MM.1S (cell line): ENCODE measurements around the gene ZNF462.

Experiments used
- DNase-seq: peaks from one replicate; pipeline ENCODE4 v3.0.0-alpha.2; 2015
- H2AFZ ChIP-seq: fragments of 300-600 bp; sonication (generic); 2 replicates; pipeline ENCODE4 v1.6.0; 2016; ENCODE audit warnings: antibody characterized with exemption, low read length
- H3F3A ChIP-seq: fragments of 300-600 bp; sonication (generic); 2 replicates; pipeline ENCODE4 v1.6.1; 2016; ENCODE audit warnings: mild to moderate bottlenecking, antibody characterized with exemption, low read length, moderate library complexity, mixed read lengths; ENCODE audit not compliant: insufficient read depth
- H3K27ac ChIP-seq: fragments of 300-600 bp; sonication (generic); 2 replicates; pipeline ENCODE4 v1.5.1; 2016; ENCODE audit warnings: mild to moderate bottlenecking, low read length
- H3K27me3 ChIP-seq: fragments of 300-600 bp; sonication (generic); replicated peaks from 2 replicates; pipeline ENCODE4 v1.6.0; 2016; ENCODE audit warnings: low read length; ENCODE audit not compliant: insufficient read depth
- H3K36me3 ChIP-seq: fragments of 300-600 bp; sonication (generic); replicated peaks from 2 replicates; pipeline ENCODE4 v1.6.1; 2016; ENCODE audit warnings: mild to moderate bottlenecking, low read length, mixed read lengths; ENCODE audit not compliant: insufficient read depth
- H3K4me1 ChIP-seq: fragments of 300-600 bp; sonication (generic); 2 replicates; pipeline ENCODE4 v1.6.1; 2016; ENCODE audit warnings: low read length, mixed read lengths
- H3K4me2 ChIP-seq: fragments of 300-600 bp; sonication (generic); 2 replicates; pipeline ENCODE4 v1.6.0; 2016; ENCODE audit warnings: low read depth, low read length
- H3K4me3 ChIP-seq: fragments of 300-600 bp; sonication (generic); 2 replicates; pipeline ENCODE4 v1.5.1; 2016; ENCODE audit warnings: low read length, mixed read lengths
- H3K79me2 ChIP-seq: fragments of 300-600 bp; sonication (generic); 2 replicates; pipeline ENCODE4 v1.6.1; 2016; ENCODE audit warnings: mixed run types, low read length, mixed read lengths
- H3K9ac ChIP-seq: fragments of 300-600 bp; sonication (generic); 2 replicates; pipeline ENCODE4 v1.6.1; 2016; ENCODE audit warnings: low read length, mixed read lengths
- H3K9me2 ChIP-seq: fragments of 300-600 bp; sonication (generic); replicated peaks from 2 replicates; pipeline ENCODE4 v1.6.1; 2016; ENCODE audit warnings: mild to moderate bottlenecking, low read length, mixed read lengths; ENCODE audit not compliant: insufficient read depth
- H3K9me3 ChIP-seq: fragments of 300-600 bp; sonication (generic); replicated peaks from 2 replicates; pipeline ENCODE4 v1.6.1; 2016; ENCODE audit warnings: mild to moderate bottlenecking, low read length, mixed read lengths; ENCODE audit not compliant: insufficient read depth
- H4K20me1 ChIP-seq: fragments of 300-600 bp; sonication (generic); 2 replicates; pipeline ENCODE4 v1.6.1; 2016; ENCODE audit warnings: mild to moderate bottlenecking, low read length, moderate library complexity, mixed read lengths; ENCODE audit not compliant: insufficient read depth
- EZH2 ChIP-seq: fragments of 300-600 bp; sonication (generic); optimal IDR thresholded peaks from 2 replicates; pipeline ENCODE3; 2017; ENCODE audit warnings: low read depth, mild to moderate bottlenecking, antibody characterized with exemption, low read length, mixed read lengths
- EZH2phosphoT487 ChIP-seq: fragments of 300-600 bp; sonication (generic); IDR thresholded peaks from 2 replicates; pipeline ENCODE4 v1.6.1; 2018; ENCODE audit warnings: antibody characterized with exemption, low read length
- TF ChIP-seq, protein P1 (sequence below): fragments of 300-600 bp; sonication (generic); IDR thresholded peaks from 2 replicates; pipeline ENCODE4 v1.5.1; 2016; ENCODE audit warnings: antibody characterized with exemption, low read length, mixed read lengths

Gene ZNF462

DNA sequence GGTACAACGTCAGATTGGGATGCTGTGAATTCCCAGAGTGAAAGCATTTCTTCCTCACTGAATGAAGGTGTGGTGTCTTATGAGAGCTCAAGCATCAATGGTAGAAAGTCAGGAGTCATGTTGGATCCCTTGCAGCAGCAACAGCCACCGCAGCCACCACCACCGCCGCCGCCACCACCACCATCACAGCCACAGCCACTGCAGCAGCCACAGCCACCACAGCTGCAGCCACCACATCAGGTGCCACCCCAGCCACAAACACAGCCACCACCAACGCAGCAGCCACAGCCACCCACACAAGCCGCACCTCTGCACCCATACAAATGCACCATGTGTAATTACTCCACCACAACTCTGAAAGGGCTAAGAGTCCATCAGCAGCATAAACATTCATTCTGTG is 62.4 kb downstream of the ZNF462 start:
- no peaks in the 10 kb centered on the region for H3K27me3 ChIP-seq
- peaks cover 23% of the 10 kb centered on the region for H3K4me1 ChIP-seq
- peaks cover 10% of the 10 kb centered on the region; the same call in 1 of the 2 replicates for H3F3A ChIP-seq
- no peak overlapping the region for H3K4me3 ChIP-seq
- no peak for DNase-seq
- H3K36me3 ChIP-seq: no peaks in the 10 kb centered on the region
- H3K9me3 ChIP-seq: no peaks in the 10 kb centered on the region
- H2AFZ ChIP-seq: no peak overlapping the region
- no peaks in the 10 kb centered on the region for H4K20me1 ChIP-seq
- H3K4me2 ChIP-seq: no peak overlapping the region
- H3K27ac ChIP-seq: no peak overlapping the region
- H3K9ac ChIP-seq: no peak overlapping the region
- H3K79me2 ChIP-seq: no peaks in the 10 kb centered on the region
- H3K9me2 ChIP-seq: no peaks in the 10 kb centered on the region
- no peak for TF ChIP-seq EZH2
- no peak for TF ChIP-seq EZH2phosphoT487
- TF ChIP-seq, protein P1, sequence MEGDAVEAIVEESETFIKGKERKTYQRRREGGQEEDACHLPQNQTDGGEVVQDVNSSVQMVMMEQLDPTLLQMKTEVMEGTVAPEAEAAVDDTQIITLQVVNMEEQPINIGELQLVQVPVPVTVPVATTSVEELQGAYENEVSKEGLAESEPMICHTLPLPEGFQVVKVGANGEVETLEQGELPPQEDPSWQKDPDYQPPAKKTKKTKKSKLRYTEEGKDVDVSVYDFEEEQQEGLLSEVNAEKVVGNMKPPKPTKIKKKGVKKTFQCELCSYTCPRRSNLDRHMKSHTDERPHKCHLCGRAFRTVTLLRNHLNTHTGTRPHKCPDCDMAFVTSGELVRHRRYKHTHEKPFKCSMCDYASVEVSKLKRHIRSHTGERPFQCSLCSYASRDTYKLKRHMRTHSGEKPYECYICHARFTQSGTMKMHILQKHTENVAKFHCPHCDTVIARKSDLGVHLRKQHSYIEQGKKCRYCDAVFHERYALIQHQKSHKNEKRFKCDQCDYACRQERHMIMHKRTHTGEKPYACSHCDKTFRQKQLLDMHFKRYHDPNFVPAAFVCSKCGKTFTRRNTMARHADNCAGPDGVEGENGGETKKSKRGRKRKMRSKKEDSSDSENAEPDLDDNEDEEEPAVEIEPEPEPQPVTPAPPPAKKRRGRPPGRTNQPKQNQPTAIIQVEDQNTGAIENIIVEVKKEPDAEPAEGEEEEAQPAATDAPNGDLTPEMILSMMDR: no peak

DNA sequence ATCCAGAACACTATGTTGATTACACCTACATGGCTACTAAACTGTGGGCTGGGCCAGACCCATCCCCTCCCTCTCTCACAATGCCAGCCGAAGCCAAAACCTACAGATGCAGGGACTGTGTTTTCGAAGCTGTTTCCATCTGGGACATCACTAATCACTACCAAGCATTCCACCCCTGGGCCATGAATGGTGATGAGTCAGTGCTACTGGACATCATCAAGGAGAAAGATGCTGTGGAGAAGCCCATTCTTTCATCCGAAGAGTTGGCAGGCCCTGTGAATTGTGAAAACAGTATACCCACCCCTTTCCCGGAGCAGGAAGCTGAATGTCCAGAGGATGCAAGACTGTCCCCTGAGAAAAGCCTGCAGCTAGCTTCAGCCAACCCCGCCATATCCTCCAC is 65.0 kb downstream of the ZNF462 start:
- Histone ChIP-seq H3K36me3 (no peaks in the 10 kb centered on the region), H3F3A (no peaks in the 10 kb centered on the region), H3K79me2 (no peaks in the 10 kb centered on the region), H2AFZ (no peak overlapping the region), H3K27ac (no peak overlapping the region), H3K9me3 (no peaks in the 10 kb centered on the region), H4K20me1 (no peaks in the 10 kb centered on the region), H3K4me3 (no peak overlapping the region), H3K9ac (no peak overlapping the region), H3K4me1 (no peaks in the 10 kb centered on the region), H3K4me2 (no peak overlapping the region), H3K27me3 (no peaks in the 10 kb centered on the region), H3K9me2 (no peaks in the 10 kb centered on the region)
- DNase-seq: no peak
- TF ChIP-seq EZH2: no peak
- no peak for TF ChIP-seq EZH2phosphoT487
- TF ChIP-seq, protein P1: no peak

DNA sequence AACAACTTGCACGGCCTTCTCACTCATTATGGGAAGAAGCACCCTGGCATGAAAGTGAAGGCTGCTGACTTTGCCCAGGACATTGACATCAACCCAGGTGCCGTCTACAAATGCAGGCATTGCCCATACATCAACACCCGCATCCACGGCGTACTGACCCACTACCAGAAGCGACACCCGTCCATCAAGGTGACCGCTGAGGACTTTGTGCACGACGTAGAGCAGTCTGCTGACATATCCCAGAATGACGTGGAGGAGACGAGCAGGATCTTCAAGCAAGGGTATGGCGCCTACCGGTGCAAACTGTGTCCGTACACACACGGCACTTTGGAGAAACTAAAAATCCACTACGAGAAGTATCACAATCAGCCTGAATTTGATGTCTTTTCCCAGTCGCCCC is 65.4 kb downstream of the ZNF462 start:
- no peaks in the 10 kb centered on the region for H3K9me3 ChIP-seq
- H3F3A ChIP-seq: no peaks in the 10 kb centered on the region
- no peaks in the 10 kb centered on the region for H3K79me2 ChIP-seq
- no peak overlapping the region for H3K4me2 ChIP-seq
- no peak overlapping the region for H3K9ac ChIP-seq
- DNase-seq: no peak
- TF ChIP-seq EZH2: no peak
- TF ChIP-seq EZH2phosphoT487: no peak
- TF ChIP-seq, protein P1: no peak
- H4K20me1 ChIP-seq: no peaks in the 10 kb centered on the region
- no peak overlapping the region for H3K27ac ChIP-seq
- H3K4me3 ChIP-seq: no peak overlapping the region
- no peaks in the 10 kb centered on the region for H3K9me2 ChIP-seq
- H3K27me3 ChIP-seq: no peaks in the 10 kb centered on the region
- no peak overlapping the region for H2AFZ ChIP-seq
- no peaks in the 10 kb centered on the region for H3K4me1 ChIP-seq
- H3K36me3 ChIP-seq: no peaks in the 10 kb centered on the region
